ENCODE measurements around the gene SLC16A5. TPM values are rescaled to one million over a fixed set of nuclear protein-coding genes. Genes with fewer than 3 reads are reported as not detected.
"Not testable (repeated sequence)": the region's sequence is repeated elsewhere in the genome, so short reads cannot be mapped to it uniquely, and the experiment has no call there.

The SLC16A5 gene
- total and polyA plus RNA-seq, 8 donors, result 2.2 to 8.8 (median 4.4) TPM

- Histone ChIP-seq H3K9me3 (no peaks in the 10 kb centered on the region), H3K36me3 (no peaks in the 10 kb centered on the region), H3K27ac (peak within 1 kb of the TSS; percentile 75 to 83 (median 81)), H3K27me3 (no peaks in the 10 kb centered on the region), H3K4me1 (peaks cover 0 to 6% (median 0%) of the 10 kb centered on the region in 3 donors), H3K4me3 (peak within 1 kb of the TSS; percentile 43 to 98 (median 91))
- TF ChIP-seq, protein P1, sequence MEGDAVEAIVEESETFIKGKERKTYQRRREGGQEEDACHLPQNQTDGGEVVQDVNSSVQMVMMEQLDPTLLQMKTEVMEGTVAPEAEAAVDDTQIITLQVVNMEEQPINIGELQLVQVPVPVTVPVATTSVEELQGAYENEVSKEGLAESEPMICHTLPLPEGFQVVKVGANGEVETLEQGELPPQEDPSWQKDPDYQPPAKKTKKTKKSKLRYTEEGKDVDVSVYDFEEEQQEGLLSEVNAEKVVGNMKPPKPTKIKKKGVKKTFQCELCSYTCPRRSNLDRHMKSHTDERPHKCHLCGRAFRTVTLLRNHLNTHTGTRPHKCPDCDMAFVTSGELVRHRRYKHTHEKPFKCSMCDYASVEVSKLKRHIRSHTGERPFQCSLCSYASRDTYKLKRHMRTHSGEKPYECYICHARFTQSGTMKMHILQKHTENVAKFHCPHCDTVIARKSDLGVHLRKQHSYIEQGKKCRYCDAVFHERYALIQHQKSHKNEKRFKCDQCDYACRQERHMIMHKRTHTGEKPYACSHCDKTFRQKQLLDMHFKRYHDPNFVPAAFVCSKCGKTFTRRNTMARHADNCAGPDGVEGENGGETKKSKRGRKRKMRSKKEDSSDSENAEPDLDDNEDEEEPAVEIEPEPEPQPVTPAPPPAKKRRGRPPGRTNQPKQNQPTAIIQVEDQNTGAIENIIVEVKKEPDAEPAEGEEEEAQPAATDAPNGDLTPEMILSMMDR (IDR thresholded peaks at IDR 0.05), result peak; percentile 21 to 50 (median 40)
- peak; percentile 75 to 91 (median 78) for DNase-seq
- intact Hi-C loops (cut with DNase I), result no loop called here
- no peak for FAIRE-seq
- WGBS, 2 donors, result 0 to 1% methylated on average over 53 to 82 of the region's 82 CpGs
- ATAC-seq, result peak; percentile 90 to 94 (median 92)
Observed at GRCh38 chr17:75131278-75132017, 43.7 kb downstream of the SLC16A5 start, which contains the start of gene NT5C. Gene NT5C (minus strand): TSS chr17:75131742. CDS start chr17:75131707, 35 bp downstream.

DNA sequence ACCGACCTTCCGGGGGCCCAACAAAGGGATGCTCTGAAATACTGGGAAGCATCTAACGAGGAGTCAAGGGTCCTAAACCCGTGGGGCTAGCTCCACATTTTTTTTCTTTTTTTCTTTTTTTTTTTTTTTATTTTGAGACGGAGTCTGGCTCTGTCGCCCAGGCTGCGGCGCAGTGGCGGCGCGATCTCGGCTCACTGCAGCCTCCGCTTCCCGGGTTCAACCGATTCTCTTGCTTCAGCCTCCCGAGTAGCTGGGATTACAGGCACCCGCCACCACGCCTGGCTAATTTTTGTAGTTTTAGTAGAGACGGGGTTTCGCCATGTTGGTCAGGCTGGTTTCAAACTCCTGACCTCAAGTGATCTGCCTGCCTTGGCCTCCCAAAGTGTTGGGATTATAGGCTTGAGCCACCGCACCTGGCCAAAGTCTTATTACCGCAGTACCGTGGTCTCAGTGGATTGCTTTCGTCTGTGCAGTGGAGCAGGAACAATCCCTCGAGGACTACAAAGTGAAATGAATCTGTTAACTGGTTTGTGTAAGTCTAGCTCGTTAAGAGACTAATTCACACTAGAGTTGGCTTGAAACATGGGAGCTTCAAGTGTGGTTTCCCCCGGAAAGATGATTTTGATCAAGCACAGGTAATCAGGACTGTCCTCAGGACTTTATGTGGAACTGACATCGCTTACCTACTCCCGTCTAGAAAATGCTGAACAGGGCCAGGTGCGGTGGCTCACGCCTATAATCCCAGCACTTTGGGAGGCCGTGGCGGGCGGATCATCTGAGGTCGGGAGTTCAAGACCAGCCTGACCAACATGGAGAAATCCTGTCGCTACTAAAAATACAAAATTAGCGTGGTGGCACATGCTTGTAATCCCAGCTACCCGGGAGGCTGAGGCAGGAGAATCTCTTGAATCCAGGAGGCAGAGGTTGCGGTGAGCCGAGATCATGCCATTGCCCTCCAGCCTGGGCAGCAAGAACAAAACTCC lies 44.6 kb downstream of the SLC16A5 start:
- DNase-seq; H3K4me1 ChIP-seq; intact Hi-C loops (cut with DNase I); H3K36me3 ChIP-seq; FAIRE-seq; H3K9me3 ChIP-seq; H3K27me3 ChIP-seq: not testable (repeated sequence)
- Histone ChIP-seq H3K27ac (peak overlapping the region; percentile 75 to 83 (median 81)), H3K4me3 (peak overlapping the region; percentile 43 to 98 (median 91))
- peak in 1 of 4 donors; percentile 1 for ATAC-seq
- 75 to 79% methylated on average over 40 of the region's 40 CpGs for WGBS, 2 donors

GRCh38 chr17:75133001-75133400 lies 45.2 kb downstream of the SLC16A5 start:
- no peak for ATAC-seq
- intact Hi-C loops (cut with DNase I), result no loop called here
- WGBS, 2 donors, result 92 to 96% methylated on average over 3 of the region's 3 CpGs
- no peak for DNase-seq
- H3K36me3 ChIP-seq, result no peaks in the 10 kb centered on the region
- TF ChIP-seq, protein P1 (IDR thresholded peaks at IDR 0.05), result no peak
- peaks cover 0 to 6% (median 0%) of the 10 kb centered on the region in 3 donors for H3K4me1 ChIP-seq
- H3K27me3 ChIP-seq, result no peaks in the 10 kb centered on the region
- no peak overlapping the region for H3K4me3 ChIP-seq
- no peak overlapping the region for H3K27ac ChIP-seq
- H3K9me3 ChIP-seq, result no peaks in the 10 kb centered on the region
- FAIRE-seq, result no peak

- H3K36me3 ChIP-seq; H3K27ac ChIP-seq; H3K4me3 ChIP-seq; ATAC-seq; H3K9me3 ChIP-seq; DNase-seq; intact Hi-C loops (cut with DNase I); H3K27me3 ChIP-seq; FAIRE-seq; H3K4me1 ChIP-seq: not testable (repeated sequence)
- WGBS, 2 donors, result 86 to 91% methylated on average over 14 of the region's 14 CpGs
Observed at GRCh38 chr17:75133607-75134347, 46.0 kb downstream of the SLC16A5 start.

DNA sequence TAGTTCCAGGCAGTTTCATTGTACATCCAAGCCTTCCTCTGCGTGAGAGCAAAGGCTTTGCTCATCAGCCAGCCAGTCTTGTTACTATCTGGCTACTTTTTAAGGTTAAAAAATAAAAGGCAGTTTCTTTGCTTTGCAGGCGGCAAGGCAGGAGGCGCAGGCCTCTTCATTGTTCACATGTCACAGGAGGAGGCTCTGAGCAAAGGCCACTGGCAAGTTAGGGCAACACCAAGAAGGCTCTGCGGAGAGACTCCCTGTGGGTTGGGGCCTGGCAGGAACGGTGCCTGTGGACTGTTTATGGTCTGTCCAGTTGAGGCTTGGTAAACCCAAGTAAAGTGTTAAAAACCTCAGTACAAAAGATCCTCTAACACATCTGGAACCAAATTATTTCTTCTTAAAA lies 47.7 kb downstream of the SLC16A5 start:
- intact Hi-C loops (cut with DNase I), result no loop called here
- no peak for ATAC-seq
- Histone ChIP-seq H3K9me3 (no peaks in the 10 kb centered on the region), H3K27ac (no peak overlapping the region), H3K4me3 (no peak overlapping the region), H3K4me1 (peaks cover 0 to 5% (median 0%) of the 10 kb centered on the region in 3 donors), H3K36me3 (no peaks in the 10 kb centered on the region), H3K27me3 (no peaks in the 10 kb centered on the region)
- no peak for DNase-seq
- no peak for FAIRE-seq
- TF ChIP-seq, protein P1 (IDR thresholded peaks at IDR 0.05), result no peak
- 90 to 92% methylated on average over 5 of the region's 5 CpGs for WGBS, 2 donors

Measured in pancreas (tissue), 10 donors.